ENCODE results near the gene GAB3.

GRCh38 chrX:154653048-154653401, 97.9 kb downstream of the GAB3 start:
- TF ChIP-seq GATA2 (IDR thresholded peaks at IDR 0.05; ENCODE audit: low read depth, low read length) (no peak), GATA3 (IDR thresholded peaks at IDR 0.05; ENCODE audit: low read depth, low read length) (no peak)

Measured in SH-SY5Y (cell line).